GM10266 (cell line): Measurements from ENCODE around the gene AMPH.

Experiments used
- DNase-seq: peaks from one replicate; pipeline ENCODE4 v3.0.0; 2012; ENCODE audit errors: extremely low spot score
- TF ChIP-seq, protein P1 (sequence below): IDR thresholded peaks from 2 replicates; pipeline ENCODE4 v1.5.1; 2012; ENCODE audit warnings: mild to moderate bottlenecking, low read depth; ENCODE audit not compliant: control insufficient read depth, insufficient read depth; ENCODE audit errors: missing control alignments

Gene AMPH

DNA sequence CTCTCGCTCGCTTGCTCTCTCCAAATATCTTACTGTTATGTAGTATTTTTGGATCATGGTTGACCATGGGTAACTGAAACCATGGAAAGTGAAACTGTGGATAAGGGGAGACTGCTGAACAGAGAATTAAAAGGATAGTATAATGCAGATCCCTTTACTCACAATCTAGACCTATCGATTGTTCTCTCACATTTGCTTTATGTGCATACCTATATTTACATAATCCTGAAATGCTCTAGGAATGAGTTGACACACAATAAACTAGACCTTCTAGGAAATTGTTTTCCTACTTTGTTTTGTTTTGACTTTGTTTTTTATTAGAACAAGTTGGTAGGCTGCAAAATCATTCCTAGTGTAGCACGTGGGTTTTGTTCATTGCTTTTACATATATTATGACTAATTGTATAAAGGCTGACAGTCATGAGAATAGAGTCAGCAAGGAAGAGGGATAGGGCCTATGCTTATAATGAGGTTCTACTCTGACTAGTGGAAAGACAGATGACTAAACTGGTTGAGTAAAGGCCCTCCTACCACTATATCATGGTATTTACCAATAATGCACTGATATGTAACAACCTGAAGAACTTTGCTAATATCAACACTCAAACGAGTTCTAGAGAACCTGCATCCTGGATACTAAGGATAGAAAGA, 182.5 kb downstream of the AMPH start:
- TF ChIP-seq, protein P1, sequence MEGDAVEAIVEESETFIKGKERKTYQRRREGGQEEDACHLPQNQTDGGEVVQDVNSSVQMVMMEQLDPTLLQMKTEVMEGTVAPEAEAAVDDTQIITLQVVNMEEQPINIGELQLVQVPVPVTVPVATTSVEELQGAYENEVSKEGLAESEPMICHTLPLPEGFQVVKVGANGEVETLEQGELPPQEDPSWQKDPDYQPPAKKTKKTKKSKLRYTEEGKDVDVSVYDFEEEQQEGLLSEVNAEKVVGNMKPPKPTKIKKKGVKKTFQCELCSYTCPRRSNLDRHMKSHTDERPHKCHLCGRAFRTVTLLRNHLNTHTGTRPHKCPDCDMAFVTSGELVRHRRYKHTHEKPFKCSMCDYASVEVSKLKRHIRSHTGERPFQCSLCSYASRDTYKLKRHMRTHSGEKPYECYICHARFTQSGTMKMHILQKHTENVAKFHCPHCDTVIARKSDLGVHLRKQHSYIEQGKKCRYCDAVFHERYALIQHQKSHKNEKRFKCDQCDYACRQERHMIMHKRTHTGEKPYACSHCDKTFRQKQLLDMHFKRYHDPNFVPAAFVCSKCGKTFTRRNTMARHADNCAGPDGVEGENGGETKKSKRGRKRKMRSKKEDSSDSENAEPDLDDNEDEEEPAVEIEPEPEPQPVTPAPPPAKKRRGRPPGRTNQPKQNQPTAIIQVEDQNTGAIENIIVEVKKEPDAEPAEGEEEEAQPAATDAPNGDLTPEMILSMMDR = no peak

DNA sequence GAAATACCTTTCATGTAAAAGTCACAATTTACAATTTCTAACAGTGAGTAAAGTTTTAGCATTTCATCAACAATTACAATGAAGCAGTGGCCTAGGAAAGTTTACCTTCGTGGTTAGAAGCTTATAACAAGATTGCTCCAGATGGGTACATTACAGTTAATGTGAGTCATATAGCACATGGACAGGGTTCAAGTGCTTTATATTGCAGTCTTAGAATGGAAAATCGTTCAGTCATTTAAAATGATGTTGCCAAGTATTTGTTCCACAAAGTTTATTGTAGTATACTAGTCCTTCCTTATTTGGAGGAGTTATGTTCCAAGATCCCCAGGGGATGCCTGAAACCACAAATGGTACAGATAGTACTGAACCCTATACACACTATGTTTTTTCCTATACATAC, 183.1 kb downstream of the AMPH start:
- TF ChIP-seq, protein P1 = no peak
- no peak for DNase-seq

More for the DNA sequence above, 182.5 kb downstream of the AMPH start:
- no peak for DNase-seq

DNA sequence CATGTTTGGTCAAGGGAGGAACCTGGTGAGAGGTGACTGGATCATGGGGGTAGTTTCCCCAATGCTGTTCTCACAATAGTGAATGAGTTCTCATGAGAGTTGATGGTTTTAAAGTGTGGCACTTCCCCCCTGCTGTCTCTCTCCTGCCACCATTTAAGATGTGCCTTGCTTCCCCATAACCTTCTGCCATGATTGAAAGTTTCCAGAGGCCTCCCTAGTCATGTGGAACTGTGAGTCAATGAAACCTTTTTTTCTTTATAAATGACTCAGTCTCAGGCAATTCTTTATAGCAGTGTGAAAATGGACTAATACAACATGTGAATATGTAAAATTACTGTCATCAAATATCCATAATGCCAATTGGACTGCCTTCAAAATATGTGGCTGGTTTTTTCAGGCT, 192.2 kb downstream of the AMPH start:
- DNase-seq = no peak
- TF ChIP-seq, protein P1 = no peak

DNA sequence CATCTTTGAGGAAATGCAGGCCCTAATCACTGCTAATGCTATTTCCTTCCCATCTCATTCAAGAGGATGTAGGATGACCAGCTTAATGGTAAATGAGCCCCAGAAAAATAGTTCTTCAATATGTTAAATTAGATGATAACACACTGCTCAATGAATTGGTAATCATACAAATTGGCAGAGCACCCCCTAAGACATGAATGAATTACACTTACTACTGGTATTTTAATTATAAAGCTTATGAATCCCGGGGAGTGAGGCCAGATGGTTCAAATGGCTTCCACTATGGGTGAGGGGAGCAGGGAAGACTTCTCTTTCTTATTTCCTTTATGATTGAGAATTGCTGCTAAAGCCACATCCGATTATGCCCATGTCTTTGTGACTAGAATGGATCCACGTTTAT, 198.5 kb downstream of the AMPH start:
- TF ChIP-seq, protein P1 = no peak
- no peak for DNase-seq

DNA sequence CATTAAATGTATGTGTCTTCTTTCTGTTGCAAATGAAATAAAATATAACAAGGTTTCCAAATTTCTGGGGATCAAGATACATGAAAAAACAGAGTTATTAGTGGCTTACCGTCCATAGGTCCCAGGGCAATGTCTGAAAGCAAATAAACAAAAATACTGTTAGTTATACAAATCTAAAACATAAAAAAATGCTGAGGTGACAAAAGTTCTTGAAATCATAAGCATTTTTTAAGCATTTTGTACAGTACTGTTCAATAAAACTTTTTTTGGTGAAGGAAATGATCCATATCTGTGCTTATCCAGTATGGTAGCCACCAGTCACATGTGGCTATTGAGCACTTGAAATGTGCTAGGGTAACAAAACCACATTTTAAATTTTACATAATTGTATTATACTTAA, 199.1 kb downstream of the AMPH start:
- DNase-seq = no peak
- TF ChIP-seq, protein P1 = no peak

DNA sequence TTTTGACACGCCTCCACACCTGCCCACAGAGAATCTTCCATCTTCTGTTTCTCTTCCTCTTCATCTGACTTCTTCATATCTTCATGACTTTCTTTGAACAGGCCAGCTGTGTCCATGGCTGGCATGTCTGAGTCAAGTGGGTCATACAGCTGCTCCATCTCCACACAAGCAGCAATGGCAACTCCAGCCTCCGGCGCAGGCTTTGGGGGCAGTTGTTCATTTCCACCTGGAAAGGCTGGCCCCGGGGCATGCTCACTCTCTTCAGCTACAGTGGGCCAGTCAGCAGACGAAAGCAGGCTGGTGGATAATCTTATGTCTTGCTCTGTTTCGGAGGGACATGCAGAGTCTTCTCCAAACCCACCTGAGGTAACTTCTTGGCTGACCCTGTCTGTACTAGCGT, 202.1 kb downstream of the AMPH start:
- no peak for DNase-seq
- TF ChIP-seq, protein P1 = no peak

DNA sequence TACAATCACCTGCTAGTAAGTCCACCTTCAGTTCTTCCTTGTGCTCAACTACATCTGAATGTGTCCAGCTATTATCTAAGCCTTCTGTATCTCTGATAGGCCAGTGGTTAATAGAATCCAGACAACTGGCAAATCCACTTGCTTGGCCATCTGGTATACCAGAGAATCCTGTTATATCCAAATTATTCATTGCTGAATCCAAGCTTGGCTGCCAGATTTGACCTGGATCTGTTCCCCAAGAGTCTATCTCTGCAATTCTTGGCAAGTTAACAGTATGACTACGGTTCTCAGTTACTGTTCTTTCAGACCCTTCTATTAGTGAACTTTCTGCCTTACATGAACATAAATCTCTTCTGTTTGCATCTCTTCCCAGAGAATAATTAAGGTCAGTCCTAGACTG, 203.1 kb downstream of the AMPH start:
- TF ChIP-seq, protein P1 = no peak
- no peak for DNase-seq
